HG03135 (cell line): ENCODE data around the gene FHOD3.
"Not testable (repeated sequence)": the region's sequence is repeated elsewhere in the genome, so short reads cannot be mapped to it uniquely, and the experiment has no call there.

Experiments
- ATAC-seq: cut with Tn5 transposase; IDR thresholded peaks from one replicate; pipeline ENCODE4 v1.9.1; 2021; ENCODE audit warnings: mild to moderate bottlenecking, moderate library complexity; ENCODE audit not compliant: unreplicated experiment

The FHOD3 gene

DNA sequence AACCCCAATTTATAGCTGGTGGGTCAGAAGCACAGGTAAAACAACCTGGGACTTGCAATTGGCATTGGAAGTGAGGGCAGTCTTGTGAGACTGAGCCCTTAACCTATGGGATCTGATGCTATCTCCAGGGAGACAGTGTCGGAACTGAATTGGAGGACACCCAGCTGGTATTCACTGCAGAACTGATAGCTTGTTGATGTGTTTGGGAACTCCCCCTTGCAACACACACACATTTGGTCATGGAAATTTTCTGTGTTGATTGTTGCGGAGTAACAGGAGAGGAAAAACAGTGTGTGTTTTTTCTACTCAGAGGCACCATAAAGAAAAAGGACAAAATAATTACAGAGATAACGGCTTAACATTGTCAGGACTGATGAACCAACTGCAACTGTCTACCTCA lies 515.2 kb downstream of the FHOD3 start:
- ATAC-seq, result no peak

DNA sequence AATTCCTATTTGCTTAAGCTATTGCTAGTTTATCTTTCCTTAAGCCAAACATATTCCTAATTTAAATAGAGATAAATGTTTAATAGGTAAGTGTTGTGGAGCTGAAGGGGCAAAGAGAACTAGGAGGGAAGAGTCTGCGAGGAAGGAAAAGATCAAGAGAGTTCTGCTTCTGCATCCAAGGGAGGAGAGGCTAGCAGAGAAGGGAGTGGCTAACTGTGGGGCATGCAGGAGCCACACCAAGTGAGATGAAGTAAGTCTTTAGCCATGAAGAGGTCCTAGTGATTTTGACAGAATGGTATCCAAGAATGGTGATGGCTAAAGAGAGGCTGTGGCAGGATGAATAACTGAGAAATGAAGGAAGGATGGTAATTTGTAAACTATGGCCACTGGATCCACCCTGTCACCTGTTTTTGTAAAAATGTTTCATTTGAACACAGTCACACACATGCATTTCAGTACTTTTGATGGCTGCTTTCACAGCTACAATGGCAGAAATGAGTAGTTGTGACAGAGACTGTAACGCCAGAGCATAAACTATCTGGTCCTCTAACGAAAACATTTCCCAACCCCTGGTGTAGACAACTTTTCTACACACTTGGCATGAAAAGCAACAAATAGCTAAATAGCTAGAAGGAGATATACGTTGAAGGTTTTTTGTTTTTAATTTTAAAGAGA lies 515.7 kb downstream of the FHOD3 start:
- no peak for ATAC-seq

DNA sequence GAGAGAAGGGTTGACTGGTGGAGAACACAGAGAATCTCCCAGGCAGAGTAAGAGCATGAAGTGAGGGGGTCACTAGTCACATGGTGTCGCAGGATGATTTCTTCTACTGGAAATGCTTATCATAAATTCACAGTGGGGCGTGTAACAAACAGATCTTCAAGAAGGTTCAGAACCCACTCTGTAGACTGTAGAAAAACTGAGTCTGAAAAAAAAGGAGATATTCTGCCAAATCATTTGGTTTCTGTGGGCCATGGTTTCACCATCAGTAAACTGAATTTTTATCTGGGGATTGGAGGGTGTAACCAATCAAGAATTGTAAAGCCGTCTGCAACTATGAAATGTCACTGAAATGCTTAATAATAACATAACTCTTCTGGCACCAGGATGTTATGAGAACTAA lies 516.3 kb downstream of the FHOD3 start:
- no peak for ATAC-seq

DNA sequence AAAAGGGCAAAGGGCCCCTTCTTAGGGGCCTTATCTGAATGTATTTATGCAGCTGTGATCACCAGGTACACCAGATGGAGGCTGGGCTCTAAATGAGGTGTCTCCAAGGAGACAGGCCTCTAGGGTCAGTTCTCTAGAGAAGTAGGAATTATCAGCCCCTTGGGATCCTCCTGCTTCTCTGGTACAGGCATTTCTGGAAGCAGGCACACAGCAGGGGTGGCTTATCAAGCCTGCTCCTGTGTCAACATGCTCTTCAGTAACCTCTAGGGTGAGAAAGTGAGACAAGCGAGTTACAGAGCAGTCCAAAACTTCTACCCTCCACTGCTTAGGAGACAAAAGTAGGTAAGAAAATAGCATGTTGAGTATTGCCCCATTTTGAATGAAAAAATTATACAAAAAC lies 517.5 kb downstream of the FHOD3 start:
- no peak for ATAC-seq

DNA sequence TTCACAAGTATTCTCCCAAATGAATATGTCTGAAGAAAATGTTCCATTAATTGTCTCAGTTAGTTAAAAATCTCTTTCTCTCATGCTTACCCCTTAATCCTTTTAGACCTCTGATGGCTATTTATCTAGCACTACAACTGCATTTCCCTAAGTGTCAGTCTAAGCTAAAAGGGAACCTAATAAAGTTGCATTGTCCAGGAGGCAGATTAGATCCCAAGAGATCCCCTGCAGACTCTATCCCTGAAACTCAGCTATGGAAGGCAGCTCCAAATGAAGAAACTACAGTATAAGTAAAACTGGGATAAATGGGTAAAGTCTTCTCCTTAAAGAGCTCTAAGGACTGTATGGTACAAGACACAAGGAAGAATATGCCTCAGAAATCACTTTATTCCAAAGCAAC lies 518.6 kb downstream of the FHOD3 start:
- ATAC-seq, result not testable (repeated sequence)

DNA sequence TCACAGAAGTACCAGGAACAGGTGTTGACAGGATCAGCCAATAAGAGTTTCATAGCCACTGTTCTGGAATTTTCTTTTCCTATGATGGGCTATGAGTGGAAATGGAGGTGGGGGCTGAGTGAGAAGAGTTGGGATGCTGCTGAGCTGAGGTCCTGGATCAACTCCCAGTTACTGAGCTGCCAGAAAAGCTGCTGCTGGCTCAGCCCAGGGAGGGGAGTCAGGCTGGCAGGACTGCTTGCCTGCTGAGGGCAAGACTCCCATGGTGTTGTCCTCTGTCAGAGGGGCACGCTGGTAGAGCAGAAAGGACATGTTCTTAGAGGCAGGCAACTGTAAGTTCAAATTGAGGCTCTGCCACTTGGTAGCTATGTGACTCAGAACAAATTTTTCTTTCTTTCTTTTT lies 519.5 kb downstream of the FHOD3 start:
- ATAC-seq, result no peak

DNA sequence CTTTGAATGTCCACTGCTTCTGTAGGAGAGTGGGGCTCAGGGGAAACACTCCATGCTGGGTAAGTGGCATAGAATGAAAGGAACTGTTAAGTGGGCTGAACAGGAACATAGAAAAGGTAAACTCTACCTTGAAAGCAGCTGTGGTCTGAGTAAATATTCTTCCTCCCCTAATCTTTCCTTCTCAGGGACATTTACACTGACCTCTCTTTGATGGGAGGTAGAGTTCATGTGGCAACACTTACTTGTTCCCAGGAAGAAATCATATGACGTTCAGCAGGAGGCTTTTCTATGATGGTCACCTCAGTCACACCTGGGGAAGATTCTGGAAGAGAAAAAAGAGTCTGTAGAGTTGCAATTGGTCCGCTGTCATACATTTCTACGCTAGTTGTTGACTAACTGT lies 521.1 kb downstream of the FHOD3 start:
- ATAC-seq, result no peak

DNA sequence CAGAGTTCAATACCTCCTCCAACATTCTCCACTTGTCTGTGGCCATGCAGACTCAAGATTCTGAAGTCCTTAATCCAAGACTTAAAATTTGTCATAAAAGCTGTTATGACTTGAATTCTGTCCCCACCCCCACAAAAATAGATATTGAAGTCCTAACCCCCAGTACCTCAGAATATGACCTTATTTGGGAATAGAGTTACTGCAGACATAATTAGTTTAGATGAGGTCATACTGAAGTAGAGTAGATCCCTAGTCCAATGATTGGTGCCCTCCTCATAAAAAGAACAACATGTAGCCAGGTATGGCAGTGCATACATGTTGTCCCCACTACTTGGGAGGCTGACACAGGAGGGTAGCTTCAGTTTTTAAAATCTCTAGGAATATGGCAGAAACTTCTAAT lies 522.1 kb downstream of the FHOD3 start:
- no peak for ATAC-seq

DNA sequence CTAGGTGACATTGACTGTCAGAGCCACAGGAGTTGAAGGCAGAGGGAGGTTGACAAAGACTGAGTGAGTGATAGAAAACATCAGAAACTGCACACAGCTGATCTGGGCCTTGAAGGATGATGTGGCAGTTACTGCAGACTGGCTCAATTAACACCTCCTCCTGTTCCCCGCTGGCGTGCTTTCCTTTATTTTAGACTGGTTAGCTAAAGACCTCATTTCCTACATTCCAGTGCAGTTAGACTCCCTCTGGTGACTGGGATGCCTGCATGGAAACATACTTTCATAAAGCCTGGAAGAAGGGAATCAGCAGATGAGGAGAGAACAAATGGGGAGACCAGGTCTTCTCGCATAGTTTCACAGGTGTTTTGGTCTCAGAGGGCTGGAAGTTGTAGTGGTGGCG lies 524.2 kb downstream of the FHOD3 start:
- no peak for ATAC-seq

DNA sequence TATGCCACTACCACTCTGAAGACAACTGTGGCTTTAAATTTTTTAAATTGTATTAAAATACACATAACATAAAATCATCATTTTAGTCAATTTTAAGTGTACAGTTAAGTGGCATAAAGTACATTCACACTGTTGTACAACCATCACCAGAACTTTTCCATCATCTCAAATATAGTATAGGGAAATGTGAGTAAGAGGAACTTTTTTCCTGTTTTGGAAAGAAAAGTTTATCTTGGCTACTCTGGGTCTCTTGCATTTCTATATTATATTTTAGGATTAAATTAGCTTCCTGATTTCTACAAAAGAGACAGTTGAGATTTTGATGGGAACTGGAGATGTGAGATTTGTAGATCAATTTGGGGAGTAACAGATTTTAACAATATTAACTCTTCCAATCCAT lies 528.0 kb downstream of the FHOD3 start:
- no peak for ATAC-seq

DNA sequence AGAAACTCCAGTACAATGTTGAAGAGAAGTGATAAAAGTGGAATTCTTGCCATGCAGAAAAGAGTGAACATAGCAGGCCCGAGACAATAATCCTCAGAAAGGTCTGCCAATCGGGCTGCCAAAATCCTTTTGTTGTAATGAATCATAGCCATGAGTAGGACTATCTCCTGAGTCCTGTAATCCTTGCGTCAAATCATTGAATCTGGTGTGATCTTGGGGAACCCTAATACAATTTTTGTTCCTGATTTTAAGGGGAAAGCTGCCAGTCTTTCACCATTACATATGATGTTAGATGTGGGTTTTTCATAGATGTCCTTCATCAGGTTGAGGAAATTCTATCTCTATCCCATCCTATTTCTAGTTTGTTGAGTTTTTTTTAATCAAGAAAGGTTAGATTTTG lies 529.0 kb downstream of the FHOD3 start:
- no peak for ATAC-seq

DNA sequence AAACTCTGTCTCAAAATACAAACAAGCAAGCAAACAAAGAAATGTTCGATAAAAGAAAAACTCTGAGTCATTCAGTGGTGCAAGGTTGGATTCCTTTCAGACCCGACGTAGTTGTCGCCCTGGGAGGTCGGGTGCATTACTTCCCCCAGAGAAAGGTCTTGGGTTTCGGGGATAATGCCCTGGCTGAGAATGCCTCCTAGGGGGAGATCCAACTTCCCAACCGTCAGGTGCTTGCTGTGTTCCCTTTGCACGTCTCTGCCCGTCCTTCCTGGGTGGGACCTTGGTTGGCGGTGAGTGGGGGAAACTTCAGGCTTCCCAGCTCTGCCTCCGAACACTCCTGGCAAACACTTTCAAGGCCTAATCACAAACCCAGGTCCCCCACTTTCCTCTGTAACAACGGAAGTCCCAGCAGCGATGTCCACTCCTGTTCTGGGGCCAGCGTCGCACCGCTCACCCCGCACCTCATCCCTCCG lies 530.7 kb downstream of the FHOD3 start:
- ATAC-seq, result no peak

DNA sequence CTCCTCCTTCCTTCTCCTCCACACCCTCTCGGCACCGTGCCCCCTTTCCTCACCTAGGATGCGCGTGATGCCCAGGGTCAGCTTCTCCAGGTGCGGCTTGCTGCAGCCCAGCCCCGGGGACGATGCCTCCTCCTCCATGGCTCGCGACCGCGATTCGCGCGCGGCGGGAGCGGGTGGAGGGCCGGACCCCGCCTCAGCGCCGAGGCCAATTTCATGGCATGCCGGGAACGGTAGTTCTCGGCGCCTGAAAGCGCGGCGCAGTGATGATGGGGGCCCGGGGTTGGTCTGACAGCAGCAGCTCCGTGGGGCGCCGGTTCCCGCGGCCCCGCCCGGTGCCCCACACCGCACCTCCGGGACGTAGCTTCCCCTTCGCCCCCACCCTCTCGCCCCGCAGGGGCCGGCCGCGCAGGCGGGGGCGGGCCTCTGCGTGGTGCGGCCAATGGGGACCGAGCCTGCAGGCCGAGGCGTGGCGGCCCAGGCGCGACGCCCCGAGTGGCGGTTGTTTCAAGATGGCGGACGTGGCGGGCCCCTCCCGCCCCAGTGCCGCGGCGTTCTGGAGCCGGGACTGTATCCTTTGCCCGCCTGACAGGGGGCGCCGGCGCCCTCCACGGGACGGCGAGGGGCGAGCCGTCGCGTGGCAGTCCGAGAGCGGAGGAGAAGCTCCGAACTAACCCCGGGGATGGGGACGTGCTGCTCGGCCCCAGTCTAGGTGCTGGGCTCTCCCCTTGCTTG lies 531.3 kb downstream of the FHOD3 start, which contains the start of the genes KIAA1328 and TPGS2:
KIAA1328 (plus strand) TSS at position 498 of the 732 bp plus-strand sequence; CDS start at position 510, 12 bp downstream.
TPGS2 (minus strand) TSS at position 373 of the 732 bp plus-strand sequence; CDS start at position 138, 235 bp downstream.
- ATAC-seq, result peak; percentile 95
